Non-pigmented ciliary epithelial cell (primary cell): ENCODE data around the gene DXO.

Source experiments
- DNase-seq: peaks from one replicate; pipeline ENCODE4 v3.0.0-alpha.2; 2010; ENCODE audit warnings: low read depth

The DXO gene

GRCh38 chr6:31927242-31927862 is 44.6 kb downstream of the DXO start, which contains the start of gene C2:
Gene C2 (plus strand): TSS chr6:31927717. CDS start chr6:31927753, 36 bp downstream.
- DNase-seq: no peak

- DNase-seq: no peak
These were observed 49.0 kb downstream of the DXO start for GRCh38 chr6:31922942-31923341.

- DNase-seq: no peak
These were observed 51.1 kb downstream of the DXO start for GRCh38 chr6:31920811-31921210.
